Measurements from ENCODE around the gene DUSP8. TPM values are rescaled to one million over a fixed set of nuclear protein-coding genes. Genes with fewer than 3 reads are reported as not detected.
"Not testable (repeated sequence)": the region's sequence is repeated elsewhere in the genome, so short reads cannot be mapped to it uniquely, and the experiment has no call there.

Gene DUSP8
- total and polyA plus RNA-seq, 2 donors (not counting 1 experiment from before 2014, with no cell fraction given), result 4.3 to 7.2 TPM

DNA sequence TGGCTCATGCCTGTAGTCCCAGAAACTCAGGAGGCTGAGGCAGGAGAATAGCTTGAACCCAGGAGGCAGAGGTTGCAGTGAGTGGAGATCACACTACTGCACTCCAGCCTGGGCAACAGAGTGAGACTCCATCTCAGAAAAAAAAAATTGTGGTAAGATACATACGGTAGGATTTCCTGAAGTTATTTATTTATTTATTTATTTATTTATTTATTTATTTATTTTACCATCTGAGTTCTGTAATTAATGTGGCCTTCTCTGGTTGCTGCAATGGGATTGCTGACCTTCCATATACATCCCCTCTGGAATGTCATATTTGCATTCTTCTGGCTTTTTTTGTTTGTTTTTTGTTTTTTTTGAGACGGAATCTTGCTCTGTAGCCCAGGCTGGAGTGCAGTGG is 10.8 kb upstream of the DUSP8 start:
- H3K27me3 Mint-ChIP-seq, result peaks cover 14% of the 10 kb centered on the region

DNA sequence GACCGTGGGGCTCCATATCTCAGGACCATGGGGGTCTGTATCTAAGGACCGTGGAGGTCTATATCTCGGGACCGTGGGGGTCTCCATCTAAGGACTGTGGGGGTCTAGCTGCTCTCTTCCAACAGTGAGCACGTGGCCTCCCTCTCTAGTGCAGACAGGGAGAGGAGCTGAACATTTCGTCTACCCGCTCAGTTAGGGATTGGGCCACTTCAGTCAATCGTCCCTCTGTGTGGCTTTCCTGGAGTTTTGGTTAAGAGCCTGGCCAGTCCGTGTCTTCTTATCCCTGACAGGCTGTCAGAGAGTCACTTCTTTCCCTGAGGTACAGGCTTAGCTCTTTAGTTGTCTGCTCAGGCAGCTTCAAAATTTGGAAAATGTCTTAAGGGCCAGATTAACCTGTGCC is 9.9 kb upstream of the DUSP8 start:
- no peak overlapping the region for H3K4me2 ChIP-seq (replicated peaks; ENCODE audit: low read depth, low read length, poor library complexity, severe bottlenecking)
- H4K20me1 ChIP-seq (ENCODE audit: control insufficient read depth, insufficient read depth, low read length, poor library complexity, severe bottlenecking), result no peaks in the 10 kb centered on the region
- POLR2A ChIA-PET, result no interaction called here
- peaks cover 0 to 10% of the 10 kb centered on the region in 2 donors for H3K4me1 ChIP-seq (ENCODE audit: control insufficient read depth in 2 of 2, insufficient read depth in 2 of 2, low read length in 2 of 2)
- H3K27ac ChIP-seq (ENCODE audit: low read length in 2 of 2), result no peak overlapping the region
- no peak for ATAC-seq (ENCODE audit: low read depth)
- H3K27me3 Mint-ChIP-seq, result peaks cover 14% of the 10 kb centered on the region
- H3K9me3 Mint-ChIP-seq (ENCODE audit: insufficient read depth), result peaks cover 5% of the 10 kb centered on the region
- intact Hi-C loops (cut with micrococcal nuclease), result no loop called here
- H3K4me3 ChIP-seq (ENCODE audit: control extremely low read depth in 1 of 5, extremely low read depth in 1 of 5, insufficient read depth in 1 of 5, low read depth in 2 of 5, low read length in 4 of 5), result no peak overlapping the region
- H3K79me2 ChIP-seq (ENCODE audit: control insufficient read depth, insufficient read depth, low read length), result no peaks in the 10 kb centered on the region
- H2AFZ ChIP-seq (ENCODE audit: insufficient read depth, low read depth, low read length, poor library complexity, severe bottlenecking), result no peak overlapping the region
- CTCF ChIA-PET, result no interaction called here
- 86% methylated on average over 4 of the region's 9 CpGs for WGBS (ENCODE audit: insufficient coverage)
- H3K4me3 Mint-ChIP-seq, result no peak overlapping the region
- TF ChIP-seq, protein P1, sequence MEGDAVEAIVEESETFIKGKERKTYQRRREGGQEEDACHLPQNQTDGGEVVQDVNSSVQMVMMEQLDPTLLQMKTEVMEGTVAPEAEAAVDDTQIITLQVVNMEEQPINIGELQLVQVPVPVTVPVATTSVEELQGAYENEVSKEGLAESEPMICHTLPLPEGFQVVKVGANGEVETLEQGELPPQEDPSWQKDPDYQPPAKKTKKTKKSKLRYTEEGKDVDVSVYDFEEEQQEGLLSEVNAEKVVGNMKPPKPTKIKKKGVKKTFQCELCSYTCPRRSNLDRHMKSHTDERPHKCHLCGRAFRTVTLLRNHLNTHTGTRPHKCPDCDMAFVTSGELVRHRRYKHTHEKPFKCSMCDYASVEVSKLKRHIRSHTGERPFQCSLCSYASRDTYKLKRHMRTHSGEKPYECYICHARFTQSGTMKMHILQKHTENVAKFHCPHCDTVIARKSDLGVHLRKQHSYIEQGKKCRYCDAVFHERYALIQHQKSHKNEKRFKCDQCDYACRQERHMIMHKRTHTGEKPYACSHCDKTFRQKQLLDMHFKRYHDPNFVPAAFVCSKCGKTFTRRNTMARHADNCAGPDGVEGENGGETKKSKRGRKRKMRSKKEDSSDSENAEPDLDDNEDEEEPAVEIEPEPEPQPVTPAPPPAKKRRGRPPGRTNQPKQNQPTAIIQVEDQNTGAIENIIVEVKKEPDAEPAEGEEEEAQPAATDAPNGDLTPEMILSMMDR (IDR thresholded peaks at IDR 0.05), result no peak
- TF ChIP-seq EZH2 (IDR thresholded peaks at IDR 0.05; ENCODE audit: borderline replicate concordance, insufficient read depth, low read depth, low read length, poor library complexity, severe bottlenecking), result no peak
- no peak for DNase-seq
- no peak overlapping the region for H3K27ac Mint-ChIP-seq
- peaks cover 1 to 21% (median 10%) of the 10 kb centered on the region in 3 donors for H3K9me3 ChIP-seq (ENCODE audit: control extremely low read depth in 1 of 3, control insufficient read depth in 2 of 3, insufficient read depth in 1 of 3, low read length in 2 of 3)
- H3K9ac ChIP-seq (ENCODE audit: low read length), result no peak overlapping the region
- H3K4me1 Mint-ChIP-seq, result peaks cover 10% of the 10 kb centered on the region
- H3K27me3 ChIP-seq (replicated peaks in 1 of 4; ENCODE audit: control extremely low read depth in 1 of 4, control insufficient read depth in 3 of 4, insufficient read depth in 4 of 4, low read length in 3 of 4), result peaks cover 0 to 28% (median 0%) of the 10 kb centered on the region in 4 experiments
- no peaks in the 10 kb centered on the region for H3K36me3 ChIP-seq (replicated peaks in 1 of 2; ENCODE audit: control extremely low read depth in 1 of 2, control insufficient read depth in 1 of 2, extremely low read depth in 1 of 2, insufficient read depth in 2 of 2, low read length in 1 of 2)

More for the DNA sequence above, 10.8 kb upstream of the DUSP8 start:
- DNase-seq; intact Hi-C loops (cut with micrococcal nuclease); ATAC-seq (ENCODE audit: low read depth); H3K79me2 ChIP-seq (ENCODE audit: control insufficient read depth, insufficient read depth, low read length); H3K9ac ChIP-seq (ENCODE audit: low read length); H3K36me3 ChIP-seq (replicated peaks in 1 of 2; ENCODE audit: control extremely low read depth in 1 of 2, control insufficient read depth in 1 of 2, extremely low read depth in 1 of 2, insufficient read depth in 2 of 2, low read length in 1 of 2); POLR2A ChIA-PET; H3K4me2 ChIP-seq (replicated peaks; ENCODE audit: low read depth, low read length, poor library complexity, severe bottlenecking); H3K4me3 ChIP-seq (ENCODE audit: control extremely low read depth in 1 of 5, extremely low read depth in 1 of 5, insufficient read depth in 1 of 5, low read depth in 2 of 5, low read length in 4 of 5); H3K27ac Mint-ChIP-seq; H2AFZ ChIP-seq (ENCODE audit: insufficient read depth, low read depth, low read length, poor library complexity, severe bottlenecking); H3K4me3 Mint-ChIP-seq; H3K9me3 Mint-ChIP-seq (ENCODE audit: insufficient read depth); H3K27ac ChIP-seq (ENCODE audit: low read length in 2 of 2); CTCF ChIA-PET; H4K20me1 ChIP-seq (ENCODE audit: control insufficient read depth, insufficient read depth, low read length, poor library complexity, severe bottlenecking): not testable (repeated sequence)
- peaks cover 13% of the 10 kb centered on the region for H3K4me1 Mint-ChIP-seq
- WGBS (ENCODE audit: insufficient coverage), result 100% methylated on average over 1 of the region's 2 CpGs
- Histone ChIP-seq H3K4me1 (ENCODE audit: control insufficient read depth in 2 of 2, insufficient read depth in 2 of 2, low read length in 2 of 2) (peaks cover 0 to 13% of the 10 kb centered on the region in 2 donors), H3K9me3 (ENCODE audit: control extremely low read depth in 1 of 3, control insufficient read depth in 2 of 3, insufficient read depth in 1 of 3, low read length in 2 of 3) (peaks cover 1 to 21% (median 10%) of the 10 kb centered on the region in 3 donors), H3K27me3 (replicated peaks in 1 of 4; ENCODE audit: control extremely low read depth in 1 of 4, control insufficient read depth in 3 of 4, insufficient read depth in 4 of 4, low read length in 3 of 4) (peaks cover 0 to 29% (median 0%) of the 10 kb centered on the region in 4 experiments)

Data from B cell (primary cell).